GM12878 (cell line): ENCODE data around the gene EBPL. TPM values are rescaled to one million over a fixed set of nuclear protein-coding genes. Genes with fewer than 3 reads are reported as not detected.
A peak's percentile ranks its signal among the peaks of the same experiment; 100 is the strongest.

ENCODE experiments used
- ATAC-seq: fragments of 200-7000 bp; cut with Tn5 transposase; 3 replicates; pipeline ENCODE4 v1.9.1; 2020; ENCODE audit warnings: mild to moderate bottlenecking, moderate library complexity
- BruUV-seq: library from RNA; stranded (reverse); fragments of 400-500 nt; replicated peaks from 2 replicates; lab custom pipeline; 2021; lab: Mats Ljungman, UMichigan
- CTCF ChIA-PET: fragments of 300-600 bp; sonication (Branson Sonifier 250); formaldehyde crosslinking; extraction: SDS; loops from one replicate; lab custom pipeline; 2021; ENCODE audit warnings: inconsistent platforms; lab: Yijun Ruan, JAX
- POLR2A ChIA-PET: fragments of 350-600 bp; formaldehyde crosslinking; extraction: SDS; loops from one replicate; lab custom pipeline; 2021; ENCODE audit warnings: inconsistent platforms; lab: Charles Lee
- RAD21 ChIA-PET: fragments of 300-600 bp; sonication (Branson Sonifier 250); formaldehyde crosslinking; loops from one replicate; lab custom pipeline; 2023; ENCODE audit warnings: antibody characterized with exemption; ENCODE audit not compliant: unreplicated experiment; lab: Charles Lee
- SMC1A ChIA-PET: fragments of 300-600 bp; sonication (Branson Sonifier 250); formaldehyde crosslinking; loops from one replicate; lab custom pipeline; 2023; ENCODE audit not compliant: unreplicated experiment, uncharacterized antibody; lab: Charles Lee
- DNase-seq: peaks from one replicate; pipeline ENCODE4 v3.0.0-alpha.2; 2011; ENCODE audit warnings: low read depth, low spot score
- FAIRE-seq: peaks from 3 replicates; lab custom pipeline; 2011; peaks lifted over from hg19 to GRCh38; lab: Jason Lieb, UNC
- H2AFZ ChIP-seq: 2 replicates; pipeline ENCODE4 v1.6.0; 2011; ENCODE audit warnings: low read depth, low read length, control low read depth; ENCODE audit not compliant: control insufficient read depth
- H3K27ac ChIP-seq: 2 replicates; pipeline ENCODE4 v1.5.1; 2011; ENCODE audit warnings: control low read depth; ENCODE audit not compliant: control insufficient read depth, insufficient read depth
- H3K27me3 ChIP-seq, 2 experiments: replicated peaks in 1 of 2; 2 replicates each; pipeline versions ENCODE4 v1.6.0 to v1.6.1; 2011; ENCODE audit warnings: low read length in 1 of 2; ENCODE audit not compliant: control insufficient read depth in 2 of 2, insufficient read depth in 2 of 2
- H3K36me3 ChIP-seq, 2 experiments: 2 replicates each; pipeline ENCODE4 v1.5.1; 2011; ENCODE audit warnings: low read length in 1 of 2; ENCODE audit not compliant: control insufficient read depth in 2 of 2, insufficient read depth in 2 of 2
- H3K4me1 ChIP-seq: 2 replicates; pipeline ENCODE4 v1.6.1; 2011; ENCODE audit warnings: mild to moderate bottlenecking, low read length, moderate library complexity, mixed read lengths; ENCODE audit not compliant: control insufficient read depth, insufficient read depth
- H3K4me2 ChIP-seq: 2 replicates; pipeline ENCODE4 v1.6.0; 2011; ENCODE audit warnings: control low read depth; ENCODE audit not compliant: control insufficient read depth, insufficient read depth
- H3K4me3 ChIP-seq: fragments of 200-600 bp; sonication (generic); 2 replicates; pipeline ENCODE4 v1.5.1; 2016
- H3K79me2 ChIP-seq: 2 replicates; pipeline ENCODE4 v1.6.0; 2011; ENCODE audit warnings: low read length; ENCODE audit not compliant: control insufficient read depth, insufficient read depth
- H3K9ac ChIP-seq: 2 replicates; pipeline ENCODE4 v1.8.0; 2011; ENCODE audit warnings: low read length, control low read depth, mixed read lengths; ENCODE audit not compliant: control insufficient read depth, insufficient read depth
- H3K9me3 ChIP-seq: replicated peaks from 3 replicates; pipeline ENCODE4 v1.5.1; 2011; ENCODE audit warnings: mild to moderate bottlenecking, low read length; ENCODE audit not compliant: control insufficient read depth, insufficient read depth
- H4K20me1 ChIP-seq: 2 replicates; pipeline ENCODE4 v1.6.0; 2011; ENCODE audit not compliant: control insufficient read depth, insufficient read depth
- BACH1 ChIP-seq: fragments of 450-650 bp; IDR thresholded peaks from 2 replicates; pipeline ENCODE4 v1.6.1; 2017; ENCODE audit warnings: mild to moderate bottlenecking, borderline replicate concordance
- CBFB ChIP-seq: IDR thresholded peaks from 2 replicates; pipeline ENCODE4 v1.6.1; 2016; ENCODE audit warnings: antibody characterized with exemption, low read depth
- MYC ChIP-seq: IDR thresholded peaks from 2 replicates; pipeline ENCODE4 v1.6.1; 2011; ENCODE audit warnings: mild to moderate bottlenecking, low read length, moderate library complexity, inconsistent platforms; ENCODE audit not compliant: insufficient read depth, insufficient replicate concordance, insufficient read length, severe bottlenecking
- NFIC ChIP-seq: IDR thresholded peaks from 2 replicates; pipeline ENCODE4 v1.6.1; 2012; ENCODE audit warnings: low read depth, mild to moderate bottlenecking, inconsistent platforms, low read length, moderate library complexity
- PAX8 ChIP-seq: fragments of 450-650 bp; IDR thresholded peaks from 2 replicates; pipeline ENCODE4 v1.6.1; 2017; ENCODE audit warnings: mild to moderate bottlenecking, moderate library complexity
- POLR2A ChIP-seq: IDR thresholded peaks from 2 replicates; pipeline ENCODE4 v1.6.1; 2011; ENCODE audit warnings: low read depth, mild to moderate bottlenecking, low read length
- SIX5 ChIP-seq: IDR thresholded peaks from 2 replicates; pipeline ENCODE4 v1.6.1; 2011; ENCODE audit warnings: mild to moderate bottlenecking, low read depth, low read length, moderate library complexity; ENCODE audit not compliant: severe bottlenecking
- TBL1XR1 ChIP-seq: IDR thresholded peaks from 2 replicates; pipeline ENCODE4 v1.6.1; 2012; ENCODE audit warnings: low read depth, low read length, improper control_type of control experiment
- WGBS: methylation state at CpG from one replicate; pipeline ENCODE4 v1.1.6; 2016; ENCODE audit warnings: low lambda C conversion rate; ENCODE audit not compliant: insufficient replicate concordance, insufficient coverage; ENCODE audit errors: missing lambda C conversion rate; 5-methylcytosine and 5-hydroxymethylcytosine counted together
- in situ Hi-C: fragments of 300-500 bp; cut with MboI; formaldehyde crosslinking; loops from 9 replicates; pipeline ENCODE4 v1.14.3; 2018; ENCODE audit warnings: mixed read lengths
- intact Hi-C: fragments of 100-400 bp; cut with micrococcal nuclease; formaldehyde crosslinking; loops from one replicate; pipeline ENCODE4 v1.14.2; 2022; ENCODE audit not compliant: unreplicated experiment
- polyA plus RNA-seq, 11 experiments: library from polyadenylated mRNA; depleted of rRNA in 4 of 11; unstranded in 6 of 11; stranded (reverse) in 5 of 11; fragments of >200 nt; fragmentation: Nextera tagmentation in 4 of 11; fragmentation: Illumina TruSeq in 1 of 11; extraction: Ambion mirVana in 4 of 11; extraction: Trizol in 1 of 11; gene quantifications; 1 replicate in 1 of 11; 2 replicates in 10 of 11; pipeline versions ENCODE4 v1.2.1 to v1.2.3, GENCODE V29; 2011 to 2016; ENCODE audit warnings: inconsistent platforms in 2 of 11, missing spikeins in 2 of 11, low read depth in 1 of 11
- total RNA-seq, 4 experiments: library from RNA; depleted of rRNA in 3 of 4; stranded (reverse); fragments of >200 nt in 3 of 4; fragmentation: Illumina TruSeq in 1 of 4; extraction: Trizol in 1 of 4; gene quantifications; 2 replicates each; pipeline versions ENCODE4 v1.2.1 to v1.2.3, GENCODE V29; 2013 to 2021
- TF ChIP-seq, protein P1 (sequence below): fragments of 450-650 bp; IDR thresholded peaks from 2 replicates; pipeline ENCODE4 v1.6.1; 2016; ENCODE audit warnings: mild to moderate bottlenecking
- TF ChIP-seq, protein P2 (sequence below): fragments of 450-650 bp; IDR thresholded peaks from 2 replicates; pipeline ENCODE4 v1.6.1; 2017; ENCODE audit warnings: antibody characterized with exemption, mild to moderate bottlenecking, moderate library complexity

EBPL gene
- total and polyA plus RNA-seq, 10 of the 15 experiments (the other 5 are each of a cell fraction or from before 2014, with no cell fraction given) = 6.2 to 72.8 (median 43.5) TPM

DNA sequence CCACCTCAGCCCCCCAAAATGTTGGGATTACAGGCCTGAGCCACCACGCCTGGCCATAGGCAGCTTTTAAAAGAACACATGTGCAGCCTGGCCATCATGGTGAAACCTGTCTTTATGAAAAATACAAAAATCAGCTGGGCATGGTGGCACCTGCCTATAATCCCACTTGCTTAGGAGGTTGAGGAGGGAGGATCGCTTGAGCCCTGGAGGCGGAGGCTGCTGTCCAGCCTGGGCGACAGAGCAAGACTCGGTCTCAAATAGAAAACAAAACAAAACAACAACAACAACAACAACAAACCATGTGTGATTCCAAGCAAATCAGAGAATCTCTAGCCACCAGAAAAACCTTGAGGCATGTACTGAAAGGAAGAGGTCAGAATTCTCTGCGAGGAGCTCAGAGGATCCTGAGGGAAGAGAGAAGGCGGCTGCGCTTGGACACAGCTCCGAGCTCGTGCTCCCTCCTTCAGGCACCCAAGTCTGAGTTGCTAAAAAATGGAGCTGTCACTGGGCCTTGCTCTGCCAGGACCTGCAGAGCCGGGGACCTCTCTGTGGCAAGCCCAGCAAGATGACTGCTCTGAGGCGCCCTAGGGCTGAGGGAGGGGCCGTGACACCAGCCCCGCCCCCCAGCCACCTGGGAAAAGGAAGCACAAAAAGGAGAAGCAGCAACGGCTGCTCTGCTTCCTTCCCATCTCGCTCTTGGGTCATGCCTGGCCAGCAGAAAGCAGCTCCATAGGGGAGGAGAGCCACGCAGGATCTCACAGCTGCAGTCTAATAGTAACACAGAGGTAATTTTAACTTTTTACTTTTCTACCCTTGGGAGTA is 63.2 kb downstream of the EBPL start, which contains the start of gene ARL11 (continued):
- TF ChIP-seq BACH1 = peak; percentile 18; the same call in 1 of the 2 replicates

DNA sequence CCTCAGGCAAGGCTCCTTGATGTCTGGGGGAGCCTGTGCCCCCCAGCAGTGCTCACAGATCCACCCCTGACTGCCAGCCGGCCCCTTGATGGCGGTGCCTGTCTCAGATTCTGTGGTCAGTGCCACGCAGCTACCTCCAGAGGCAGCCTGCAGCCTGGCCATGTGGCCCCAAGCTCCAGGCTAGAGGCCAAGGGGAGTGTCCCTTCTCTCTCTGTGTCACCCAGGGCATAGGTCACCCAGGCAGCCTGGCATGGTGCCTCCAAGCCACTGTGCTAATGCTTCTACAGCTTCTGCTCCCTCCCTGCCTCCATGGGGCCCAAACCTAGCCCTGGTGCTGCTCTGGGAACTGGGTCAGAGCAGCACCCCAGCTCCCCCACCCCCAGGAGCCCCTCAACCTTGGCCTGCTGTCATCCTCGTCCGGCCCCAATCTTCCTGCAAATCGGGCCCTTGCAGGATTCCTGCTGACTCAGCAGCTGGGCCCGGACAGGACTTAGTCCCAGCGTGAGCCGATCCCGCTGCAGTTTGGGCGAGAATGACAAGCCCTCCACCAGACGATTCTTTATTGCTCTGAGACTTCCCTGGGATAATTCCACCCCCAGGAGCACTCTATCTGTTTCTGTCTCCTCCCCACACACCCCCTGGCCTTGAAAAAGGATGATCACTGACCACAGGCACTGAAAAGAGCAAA is 65.8 kb downstream of the EBPL start:
- in situ Hi-C loops = no loop called here
- no TSS peak for BruUV-seq
- no peak overlapping the region for H3K4me3 ChIP-seq
- no peak overlapping the region for H3K9ac ChIP-seq
- 88% methylated on average over 12 of the region's 12 CpGs for WGBS
- DNase-seq = no peak
- no peaks in the 10 kb centered on the region for H3K27me3 ChIP-seq
- no peak overlapping the region for H3K4me2 ChIP-seq
- FAIRE-seq = no peak
- intact Hi-C loops = no loop called here
- H4K20me1 ChIP-seq = no peaks in the 10 kb centered on the region
- H3K27ac ChIP-seq = no peak overlapping the region
- TF ChIP-seq PAX8 = no peak
- RAD21 ChIA-PET = no interaction called here
- SMC1A ChIA-PET = interaction anchor here (5.8 kb wide), 1 partner anchor 17 kb away, joined by 24 read pairs; no protein-coding TSS in a partner anchor
- CTCF ChIA-PET = interaction anchor here (1.0 kb wide), 1 partner anchor 18 kb away, joined by 5 read pairs; no protein-coding TSS in a partner anchor
- no peak; the same call in 2 of the 3 replicates for ATAC-seq
- H2AFZ ChIP-seq = no peak overlapping the region
- peaks cover 3% of the 10 kb centered on the region; the same call in 1 of the 2 replicates for H3K4me1 ChIP-seq
- no peaks in the 10 kb centered on the region for H3K9me3 ChIP-seq
- H3K36me3 ChIP-seq = no peaks in the 10 kb centered on the region
- H3K79me2 ChIP-seq = peaks cover 7% of the 10 kb centered on the region
- POLR2A ChIA-PET = no interaction called here

DNA sequence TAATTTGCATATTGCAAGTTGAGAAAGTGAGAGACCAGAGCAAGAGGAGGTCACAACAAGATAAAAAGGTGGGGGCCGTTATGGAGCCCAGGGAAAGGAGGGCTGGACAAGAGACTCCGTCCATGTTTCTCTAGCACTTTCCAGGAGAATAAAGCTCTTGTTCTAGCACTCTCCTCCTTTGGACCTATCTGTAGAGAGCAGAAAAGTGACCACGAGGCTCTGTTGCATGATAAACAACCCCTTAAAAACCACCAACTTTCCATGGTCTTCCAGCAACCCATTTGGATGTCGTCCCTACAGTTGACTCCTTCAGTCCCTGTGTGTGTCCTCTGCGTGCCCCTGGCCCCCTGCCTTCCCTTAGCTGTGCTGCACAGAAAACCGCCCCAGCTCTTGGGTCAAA is 67.1 kb downstream of the EBPL start:
- POLR2A ChIA-PET = no interaction called here
- no peak for FAIRE-seq
- no peak overlapping the region for H2AFZ ChIP-seq
- H3K27ac ChIP-seq = no peak overlapping the region
- no peak overlapping the region for H3K9ac ChIP-seq
- CTCF ChIA-PET = no interaction called here
- H3K27me3 ChIP-seq = no peaks in the 10 kb centered on the region
- no peak overlapping the region for H3K4me3 ChIP-seq
- H3K4me2 ChIP-seq = no peak overlapping the region
- ATAC-seq = no peak
- no peak for DNase-seq
- no peaks in the 10 kb centered on the region for H3K9me3 ChIP-seq
- intact Hi-C loops = no loop called here
- no peaks in the 10 kb centered on the region for H3K36me3 ChIP-seq
- no TSS peak for BruUV-seq
- no peaks in the 10 kb centered on the region for H3K4me1 ChIP-seq
- WGBS = 35% methylated on average over 6 of the region's 6 CpGs
- H4K20me1 ChIP-seq = no peaks in the 10 kb centered on the region
- in situ Hi-C loops = no loop called here
- peaks cover 4% of the 10 kb centered on the region for H3K79me2 ChIP-seq
- RAD21 ChIA-PET = no interaction called here
- SMC1A ChIA-PET = no interaction called here
- TF ChIP-seq, protein P1, sequence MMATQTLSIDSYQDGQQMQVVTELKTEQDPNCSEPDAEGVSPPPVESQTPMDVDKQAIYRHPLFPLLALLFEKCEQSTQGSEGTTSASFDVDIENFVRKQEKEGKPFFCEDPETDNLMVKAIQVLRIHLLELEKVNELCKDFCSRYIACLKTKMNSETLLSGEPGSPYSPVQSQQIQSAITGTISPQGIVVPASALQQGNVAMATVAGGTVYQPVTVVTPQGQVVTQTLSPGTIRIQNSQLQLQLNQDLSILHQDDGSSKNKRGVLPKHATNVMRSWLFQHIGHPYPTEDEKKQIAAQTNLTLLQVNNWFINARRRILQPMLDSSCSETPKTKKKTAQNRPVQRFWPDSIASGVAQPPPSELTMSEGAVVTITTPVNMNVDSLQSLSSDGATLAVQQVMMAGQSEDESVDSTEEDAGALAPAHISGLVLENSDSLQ = no peak
- TF ChIP-seq SIX5 (no peak), NFIC (no peak), MYC (no peak), TBL1XR1 (no peak), POLR2A (no peak), CBFB (no peak)
- TF ChIP-seq, protein P2, sequence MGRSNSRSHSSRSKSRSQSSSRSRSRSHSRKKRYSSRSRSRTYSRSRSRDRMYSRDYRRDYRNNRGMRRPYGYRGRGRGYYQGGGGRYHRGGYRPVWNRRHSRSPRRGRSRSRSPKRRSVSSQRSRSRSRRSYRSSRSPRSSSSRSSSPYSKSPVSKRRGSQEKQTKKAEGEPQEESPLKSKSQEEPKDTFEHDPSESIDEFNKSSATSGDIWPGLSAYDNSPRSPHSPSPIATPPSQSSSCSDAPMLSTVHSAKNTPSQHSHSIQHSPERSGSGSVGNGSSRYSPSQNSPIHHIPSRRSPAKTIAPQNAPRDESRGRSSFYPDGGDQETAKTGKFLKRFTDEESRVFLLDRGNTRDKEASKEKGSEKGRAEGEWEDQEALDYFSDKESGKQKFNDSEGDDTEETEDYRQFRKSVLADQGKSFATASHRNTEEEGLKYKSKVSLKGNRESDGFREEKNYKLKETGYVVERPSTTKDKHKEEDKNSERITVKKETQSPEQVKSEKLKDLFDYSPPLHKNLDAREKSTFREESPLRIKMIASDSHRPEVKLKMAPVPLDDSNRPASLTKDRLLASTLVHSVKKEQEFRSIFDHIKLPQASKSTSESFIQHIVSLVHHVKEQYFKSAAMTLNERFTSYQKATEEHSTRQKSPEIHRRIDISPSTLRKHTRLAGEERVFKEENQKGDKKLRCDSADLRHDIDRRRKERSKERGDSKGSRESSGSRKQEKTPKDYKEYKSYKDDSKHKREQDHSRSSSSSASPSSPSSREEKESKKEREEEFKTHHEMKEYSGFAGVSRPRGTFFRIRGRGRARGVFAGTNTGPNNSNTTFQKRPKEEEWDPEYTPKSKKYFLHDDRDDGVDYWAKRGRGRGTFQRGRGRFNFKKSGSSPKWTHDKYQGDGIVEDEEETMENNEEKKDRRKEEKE = no peak
